ENCODE results near the gene HLTF. TPM values are rescaled to one million over a fixed set of nuclear protein-coding genes. Genes with fewer than 3 reads are reported as not detected.

HLTF gene
- total and polyA plus RNA-seq, 4 experiments from 2014 or later: 15.0 to 22.8 (median 18.6) TPM

- Mint-ChIP-seq H3K4me1 (peaks cover 19 to 53% (median 30%) of the 10 kb centered on the region in 4 donors), H3K4me3 (peak overlapping the region in 1 of 8 donors; percentile 31), H3K27me3 (no peaks in the 10 kb centered on the region), H3K36me3 (peaks cover 43 to 55% of the 10 kb centered on the region in 2 donors), H3K27ac (peak overlapping the region; percentile 46 to 78 (median 54)), H3K9me3 (no peaks in the 10 kb centered on the region)
- CTCF ChIA-PET (ENCODE audit: partially characterized antibody): no interaction called here
- H3K4me1 ChIP-seq (ENCODE audit: insufficient read depth, low read length): peaks cover 12% of the 10 kb centered on the region
- DNase-seq: peak in 1 of 5 donors; percentile 72
- POLR2A ChIA-PET (ENCODE audit: partially characterized antibody): interaction anchor here (1.0 kb wide), 1 partner anchor 12 kb away, joined by 3 read pairs; no protein-coding TSS in a partner anchor
- H3K4me3 ChIP-seq (ENCODE audit: low read length in 2 of 2): no peak overlapping the region
- peaks cover 4% of the 10 kb centered on the region for H3K36me3 ChIP-seq (ENCODE audit: insufficient read depth, low read length)
- no peaks in the 10 kb centered on the region for H3K9me3 ChIP-seq (ENCODE audit: control insufficient read depth in 1 of 2, low read length in 2 of 2)
- no peaks in the 10 kb centered on the region for H3K27me3 ChIP-seq (ENCODE audit: insufficient read depth, low read length)
- intact Hi-C loops (cut with micrococcal nuclease): no loop called here
- H3K27ac ChIP-seq (ENCODE audit: low read depth, low read length): no peak overlapping the region
Measured at GRCh38 chr3:149003653-149004305, 82.6 kb downstream of the HLTF start.

- Mint-ChIP-seq H3K4me1 (peaks cover 23 to 54% (median 36%) of the 10 kb centered on the region in 4 donors), H3K27me3 (no peaks in the 10 kb centered on the region), H3K27ac (peak overlapping the region in 1 of 7 donors; percentile 7), H3K4me3 (no peak overlapping the region), H3K36me3 (peaks cover 32 to 50% of the 10 kb centered on the region in 2 donors), H3K9me3 (no peaks in the 10 kb centered on the region)
- intact Hi-C loops (cut with micrococcal nuclease): no loop called here
- Histone ChIP-seq H3K9me3 (ENCODE audit: control insufficient read depth in 1 of 2, low read length in 2 of 2) (no peaks in the 10 kb centered on the region), H3K4me3 (ENCODE audit: low read length in 2 of 2) (no peak overlapping the region), H3K27me3 (ENCODE audit: insufficient read depth, low read length) (no peaks in the 10 kb centered on the region), H3K4me1 (ENCODE audit: insufficient read depth, low read length) (peaks cover 20% of the 10 kb centered on the region), H3K36me3 (ENCODE audit: insufficient read depth, low read length) (peaks cover 4% of the 10 kb centered on the region), H3K27ac (ENCODE audit: low read depth, low read length) (no peak overlapping the region)
- ChIA-PET CTCF (ENCODE audit: partially characterized antibody) (interaction anchor here (1.6 kb wide), 1 partner anchor 48 kb away, joined by 5 read pairs; no protein-coding TSS in a partner anchor), POLR2A (ENCODE audit: partially characterized antibody) (interaction anchor here (4.2 kb wide), 1 partner anchor 11 kb away, joined by 29 read pairs; the partner anchor contains the start of gene GYG1)
- no peak for DNase-seq
Measured at GRCh38 chr3:149001727-149002126, 84.6 kb downstream of the HLTF start.

- Mint-ChIP-seq H3K4me1 (peaks cover 26 to 59% (median 42%) of the 10 kb centered on the region in 4 donors), H3K27ac (peak overlapping the region in 1 of 7 donors; percentile 86), H3K36me3 (peaks cover 44 to 59% of the 10 kb centered on the region in 2 donors), H3K4me3 (no peak overlapping the region), H3K9me3 (no peaks in the 10 kb centered on the region), H3K27me3 (no peaks in the 10 kb centered on the region)
- POLR2A ChIA-PET (ENCODE audit: partially characterized antibody): interaction anchor here (4.2 kb wide), 1 partner anchor 9 kb away, joined by 29 read pairs; the partner anchor contains the start of gene GYG1
- no peaks in the 10 kb centered on the region for H3K9me3 ChIP-seq (ENCODE audit: control insufficient read depth in 1 of 2, low read length in 2 of 2)
- H3K36me3 ChIP-seq (ENCODE audit: insufficient read depth, low read length): peaks cover 4% of the 10 kb centered on the region
- CTCF ChIA-PET (ENCODE audit: partially characterized antibody): interaction anchor here (1.0 to 1.8 kb wide), 3 partner anchors 11 to 51 kb away, joined by 3 to 5 read pairs (median 4); no protein-coding TSS in a partner anchor
- H3K27ac ChIP-seq (ENCODE audit: low read depth, low read length): no peak overlapping the region
- H3K4me3 ChIP-seq (ENCODE audit: low read length in 2 of 2): no peak overlapping the region
- H3K27me3 ChIP-seq (ENCODE audit: insufficient read depth, low read length): no peaks in the 10 kb centered on the region
- peaks cover 20% of the 10 kb centered on the region for H3K4me1 ChIP-seq (ENCODE audit: insufficient read depth, low read length)
- intact Hi-C loops (cut with micrococcal nuclease): no loop called here
- no peak for DNase-seq
Measured at GRCh38 chr3:149000206-149000745, 86.1 kb downstream of the HLTF start.

- Mint-ChIP-seq H3K9me3 (no peaks in the 10 kb centered on the region), H3K27ac (peak overlapping the region in 2 of 7 donors; percentile 69 to 86), H3K36me3 (peaks cover 49 to 60% of the 10 kb centered on the region in 2 donors), H3K4me3 (peak overlapping the region in 1 of 8 donors; percentile 10), H3K27me3 (no peaks in the 10 kb centered on the region), H3K4me1 (peaks cover 26 to 59% (median 42%) of the 10 kb centered on the region in 4 donors)
- H3K9me3 ChIP-seq (ENCODE audit: control insufficient read depth in 1 of 2, low read length in 2 of 2): no peaks in the 10 kb centered on the region
- DNase-seq: no peak
- POLR2A ChIA-PET (ENCODE audit: partially characterized antibody): interaction anchor here (4.2 kb wide), 1 partner anchor 9 kb away, joined by 29 read pairs; the partner anchor contains the start of gene GYG1
- peaks cover 4% of the 10 kb centered on the region for H3K36me3 ChIP-seq (ENCODE audit: insufficient read depth, low read length)
- no peaks in the 10 kb centered on the region for H3K27me3 ChIP-seq (ENCODE audit: insufficient read depth, low read length)
- peaks cover 20% of the 10 kb centered on the region for H3K4me1 ChIP-seq (ENCODE audit: insufficient read depth, low read length)
- CTCF ChIA-PET (ENCODE audit: partially characterized antibody): interaction anchor here (1.0 to 1.8 kb wide), 2 partner anchors 11 to 51 kb away, joined by 3 to 4 read pairs; no protein-coding TSS in a partner anchor
- no peak overlapping the region for H3K27ac ChIP-seq (ENCODE audit: low read depth, low read length)
- no peak overlapping the region for H3K4me3 ChIP-seq (ENCODE audit: low read length in 2 of 2)
- intact Hi-C loops (cut with micrococcal nuclease): no loop called here
Measured at GRCh38 chr3:148999806-149000205, 86.5 kb downstream of the HLTF start.

- intact Hi-C loops (cut with micrococcal nuclease): no loop called here
- Histone ChIP-seq H3K4me3 (ENCODE audit: low read length in 2 of 2) (no peak overlapping the region), H3K9me3 (ENCODE audit: control insufficient read depth in 1 of 2, low read length in 2 of 2) (no peaks in the 10 kb centered on the region), H3K36me3 (ENCODE audit: insufficient read depth, low read length) (peaks cover 8% of the 10 kb centered on the region), H3K4me1 (ENCODE audit: insufficient read depth, low read length) (peaks cover 17% of the 10 kb centered on the region), H3K27me3 (ENCODE audit: insufficient read depth, low read length) (no peaks in the 10 kb centered on the region), H3K27ac (ENCODE audit: low read depth, low read length) (peak overlapping the region; percentile 37)
- peak in 1 of 5 donors; percentile 48 for DNase-seq
- peak overlapping the region in 7 of 8 donors; percentile 29 to 77 (median 55) for H3K4me3 Mint-ChIP-seq
- peaks cover 45 to 59% of the 10 kb centered on the region in 2 donors for H3K36me3 Mint-ChIP-seq
- no peaks in the 10 kb centered on the region for H3K27me3 Mint-ChIP-seq
- peak overlapping the region; percentile 69 to 93 (median 86) for H3K27ac Mint-ChIP-seq
- peaks cover 22 to 59% (median 37%) of the 10 kb centered on the region in 4 donors for H3K4me1 Mint-ChIP-seq
- ChIA-PET POLR2A (ENCODE audit: partially characterized antibody) (interaction anchor here (0.8 to 4.2 kb wide), 2 partner anchors 8 to 11 kb away, joined by 6 to 29 read pairs; partner anchors contain the start of gene GYG1), CTCF (ENCODE audit: partially characterized antibody) (interaction anchor here (1.2 to 1.8 kb wide), 3 partner anchors 10 to 277 kb away, joined by 4 to 6 read pairs (median 4); no protein-coding TSS in a partner anchor)
- no peaks in the 10 kb centered on the region for H3K9me3 Mint-ChIP-seq
Measured at GRCh38 chr3:148998715-148999423, 87.5 kb downstream of the HLTF start.

GRCh38 chr3:148998297-148998696 lies 88.0 kb downstream of the HLTF start:
- Histone ChIP-seq H3K4me3 (ENCODE audit: low read length in 2 of 2) (no peak overlapping the region), H3K36me3 (ENCODE audit: insufficient read depth, low read length) (peaks cover 8% of the 10 kb centered on the region), H3K27ac (ENCODE audit: low read depth, low read length) (peak overlapping the region; percentile 37), H3K27me3 (ENCODE audit: insufficient read depth, low read length) (no peaks in the 10 kb centered on the region), H3K4me1 (ENCODE audit: insufficient read depth, low read length) (peaks cover 22% of the 10 kb centered on the region), H3K9me3 (ENCODE audit: control insufficient read depth in 1 of 2, low read length in 2 of 2) (no peaks in the 10 kb centered on the region)
- H3K36me3 Mint-ChIP-seq: peaks cover 44 to 56% of the 10 kb centered on the region in 2 donors
- no peaks in the 10 kb centered on the region for H3K9me3 Mint-ChIP-seq
- peaks cover 22 to 60% (median 37%) of the 10 kb centered on the region in 4 donors for H3K4me1 Mint-ChIP-seq
- peak overlapping the region in 4 of 8 donors; percentile 29 to 77 (median 67) for H3K4me3 Mint-ChIP-seq
- intact Hi-C loops (cut with micrococcal nuclease): no loop called here
- peak overlapping the region; percentile 17 to 93 (median 86) for H3K27ac Mint-ChIP-seq
- no peaks in the 10 kb centered on the region for H3K27me3 Mint-ChIP-seq
- DNase-seq: no peak
- POLR2A ChIA-PET (ENCODE audit: partially characterized antibody): no interaction called here
- CTCF ChIA-PET (ENCODE audit: partially characterized antibody): interaction anchor here (1.2 to 1.8 kb wide), 2 partner anchors 9 to 277 kb away, joined by 4 to 6 read pairs; no protein-coding TSS in a partner anchor

Measured in CD4-positive, alpha-beta memory T cell (primary cell).